Forelimb muscle (tissue), 1 donor: Measurements from ENCODE around the gene PLEKHG7. TPM values are rescaled to one million over a fixed set of nuclear protein-coding genes. Genes with fewer than 3 reads are reported as not detected.
A peak's percentile ranks its signal among the peaks of the same experiment; 100 is the strongest.

Source experiments
- DNase-seq: peaks from one replicate; pipeline ENCODE4 v3.0.0-alpha.2; 2013; ENCODE audit warnings: low read depth
- polyA plus RNA-seq: library from polyadenylated mRNA; unstranded; fragments of 120-200 nt; gene quantifications from one replicate; pipeline ENCODE4 v1.2.1, GENCODE V29; 2013; ENCODE audit not compliant: insufficient read length

The PLEKHG7 gene
- polyA plus RNA-seq, 1 donor, result 0.13 TPM

GRCh38 chr12:92706594-92706993, 3.8 kb downstream of the PLEKHG7 start:
- no peak for DNase-seq

GRCh38 chr12:92707926-92708325, 5.1 kb downstream of the PLEKHG7 start:
- no peak for DNase-seq

GRCh38 chr12:92715625-92716024, 12.8 kb downstream of the PLEKHG7 start:
- no peak for DNase-seq

GRCh38 chr12:92717202-92717601, 14.4 kb downstream of the PLEKHG7 start:
- no peak for DNase-seq

GRCh38 chr12:92718483-92718990, 15.7 kb downstream of the PLEKHG7 start:
- no peak for DNase-seq

- DNase-seq, result no peak
Measured at GRCh38 chr12:92719674-92720073, 16.9 kb downstream of the PLEKHG7 start.

- no peak for DNase-seq
Measured at GRCh38 chr12:92721130-92721529, 18.3 kb downstream of the PLEKHG7 start.

- DNase-seq, result no peak
Measured at GRCh38 chr12:92721656-92722055, 18.9 kb downstream of the PLEKHG7 start.

GRCh38 chr12:92722897-92723296, 20.1 kb downstream of the PLEKHG7 start:
- no peak for DNase-seq

GRCh38 chr12:92726850-92727249, 24.1 kb downstream of the PLEKHG7 start:
- DNase-seq, result no peak

GRCh38 chr12:92729773-92730305, 27.1 kb downstream of the PLEKHG7 start:
- no peak for DNase-seq

- DNase-seq, result no peak
Measured at GRCh38 chr12:92730758-92731157, 28.0 kb downstream of the PLEKHG7 start.

- DNase-seq, result no peak
Measured at GRCh38 chr12:92732216-92732615, 29.4 kb downstream of the PLEKHG7 start.

- DNase-seq, result no peak
Measured at GRCh38 chr12:92732716-92733115, 29.9 kb downstream of the PLEKHG7 start.

GRCh38 chr12:92733181-92733580, 30.4 kb downstream of the PLEKHG7 start:
- DNase-seq, result no peak

GRCh38 chr12:92733661-92734060, 30.9 kb downstream of the PLEKHG7 start:
- DNase-seq, result no peak

- peak; percentile 73 for DNase-seq
Measured at GRCh38 chr12:92735131-92735721, 32.4 kb downstream of the PLEKHG7 start.

GRCh38 chr12:92736605-92737004, 33.8 kb downstream of the PLEKHG7 start:
- no peak for DNase-seq

- no peak for DNase-seq
Measured at GRCh38 chr12:92737855-92738850, 35.4 kb downstream of the PLEKHG7 start.

GRCh38 chr12:92739113-92739512, 36.3 kb downstream of the PLEKHG7 start:
- no peak for DNase-seq

GRCh38 chr12:92740411-92740810, 37.6 kb downstream of the PLEKHG7 start:
- DNase-seq, result no peak

- no peak for DNase-seq
Measured at GRCh38 chr12:92743026-92743425, 40.2 kb downstream of the PLEKHG7 start.
